H1 (cell line): Measurements from ENCODE around the gene BAZ2B. TPM values are rescaled to one million over a fixed set of nuclear protein-coding genes. Genes with fewer than 3 reads are reported as not detected.

Experiments used
- CBX5 ChIP-seq: fragments of 300-800, 300-1000 bp; sonication (generic); IDR thresholded peaks from 2 replicates; pipeline ENCODE4 v1.7.1; 2016; ENCODE audit warnings: antibody characterized with exemption, low read length, low read depth
- CBX8 ChIP-seq: fragments of 300-800, 300-1000 bp; sonication (generic); IDR thresholded peaks from 2 replicates; pipeline ENCODE4 v1.7.1; 2016; ENCODE audit warnings: low read depth, low read length, borderline replicate concordance
- HDAC6 ChIP-seq: IDR thresholded peaks from one replicate; pipeline ENCODE4 v1.7.1; 2012; ENCODE audit warnings: low read depth, mild to moderate bottlenecking, inconsistent platforms, low read length, moderate library complexity
- RNF2 ChIP-seq: fragments of 200-900, 300-1000 bp; sonication (generic); IDR thresholded peaks from 2 replicates; pipeline ENCODE4 v1.7.1; 2016; ENCODE audit warnings: borderline replicate concordance, low read depth, mild to moderate bottlenecking, antibody characterized with exemption, low read length; ENCODE audit not compliant: poor library complexity, severe bottlenecking; ENCODE audit errors: missing control alignments
- RXRA ChIP-seq: IDR thresholded peaks from 2 replicates; pipeline ENCODE4 v1.6.1; 2011; ENCODE audit warnings: low read depth, mild to moderate bottlenecking, low read length, moderate library complexity; ENCODE audit not compliant: insufficient read depth
- SRF ChIP-seq: IDR thresholded peaks from 2 replicates; pipeline ENCODE4 v1.6.1; 2011; ENCODE audit warnings: mild to moderate bottlenecking, low read depth, low read length, moderate library complexity
- ZNF274 ChIP-seq: IDR thresholded peaks from 2 replicates; pipeline ENCODE4 v1.7.0; 2012; ENCODE audit warnings: low read length, borderline replicate concordance; ENCODE audit errors: extremely low read depth
- polyA plus RNA-seq, 7 experiments: library from polyadenylated mRNA; depleted of rRNA in 3 of 7; stranded (reverse) in 5 of 7; unstranded in 2 of 7; fragments of >200 nt in 5 of 7; fragments of 200-250 nt in 2 of 7; gene quantifications; 1 replicate in 5 of 7; 2 replicates in 1 of 7; 4 replicates in 1 of 7; pipeline versions ENCODE4 v1.2.1 to v1.2.3, GENCODE V29; 2011 to 2013; ENCODE audit warnings: missing spikeins in 2 of 7, mixed read lengths in 2 of 7
- total RNA-seq: library from RNA; stranded (reverse); fragmentation: NEBNext Ultra II Directional; extraction: Animal tissue kit (Norgen Biotek cat#: 25700); gene quantifications from 2 replicates; pipeline ENCODE4 v1.2.1, GENCODE V29; 2021

The BAZ2B gene
- total and polyA plus RNA-seq, 2 of the 8 experiments (the other 6 are each of a cell fraction or from before 2014, with no cell fraction given), result 15.2 to 46.3 TPM

GRCh38 chr2:159555651-159556392 is 60.5 kb downstream of the BAZ2B start (continued):
- TF ChIP-seq RXRA (no peak), CBX8 (no peak), SRF (no peak), HDAC6 (no peak), RNF2 (no peak), CBX5 (no peak), ZNF274 (no peak)
